SK-N-SH treated with all-trans-retinoic acid at 6 μM for 48 hours (cell line): Measurements from ENCODE around the gene COL19A1.
A peak's percentile ranks its signal among the peaks of the same experiment; 100 is the strongest.
"Not testable (repeated sequence)": the region's sequence is repeated elsewhere in the genome, so short reads cannot be mapped to it uniquely, and the experiment has no call there.

Experiments
- ATAC-seq: fragments of 200-7000 bp; cut with Tn5 transposase; 3 replicates; pipeline ENCODE4 v1.9.1; 2020; ENCODE audit warnings: mild to moderate bottlenecking, moderate library complexity
- BACH2 ChIP-seq: fragments of 250-450 bp; sonication (Bioruptor Pico); IDR thresholded peaks from 2 replicates; pipeline ENCODE4 v1.9.0; 2021; ENCODE audit warnings: mild to moderate bottlenecking, borderline replicate concordance
- CSDC2 ChIP-seq: fragments of 250-450 bp; sonication (Bioruptor Pico); IDR thresholded peaks from 2 replicates; pipeline ENCODE4 v1.5.0; 2020; ENCODE audit warnings: mild to moderate bottlenecking, moderate library complexity
- ESRRG ChIP-seq: fragments of 250-450 bp; sonication (Bioruptor Pico); IDR thresholded peaks from 2 replicates; pipeline ENCODE4 v1.6.1; 2021; ENCODE audit warnings: mild to moderate bottlenecking
- GLIS3 ChIP-seq: fragments of 250-450 bp; sonication (Bioruptor Pico); IDR thresholded peaks from 2 replicates; pipeline ENCODE4 v1.5.0; 2020; ENCODE audit warnings: mild to moderate bottlenecking, moderate library complexity
- ISL1 ChIP-seq: fragments of 250-450 bp; sonication (Bioruptor Pico); IDR thresholded peaks from 2 replicates; pipeline ENCODE4 v2.1.2; 2022; ENCODE audit warnings: mild to moderate bottlenecking, moderate library complexity
- OSR1 ChIP-seq: fragments of 250-450 bp; sonication (Bioruptor Pico); IDR thresholded peaks from 2 replicates; pipeline ENCODE4 v1.8.0; 2022; ENCODE audit warnings: moderate library complexity, mild to moderate bottlenecking, inconsistent platforms
- PPARA ChIP-seq: fragments of 250-450 bp; sonication (Bioruptor Pico); IDR thresholded peaks from 2 replicates; pipeline ENCODE4 v1.5.0; 2020; ENCODE audit warnings: mild to moderate bottlenecking, borderline replicate concordance
- SNAI2 ChIP-seq: fragments of 250-450 bp; sonication (Bioruptor Pico); IDR thresholded peaks from 2 replicates; pipeline ENCODE4 v1.5.0; 2020; ENCODE audit warnings: mild to moderate bottlenecking, moderate library complexity
- TCF4 ChIP-seq: fragments of 250-450 bp; sonication (Bioruptor Pico); IDR thresholded peaks from 2 replicates; pipeline ENCODE4 v1.8.0; 2021; ENCODE audit warnings: mild to moderate bottlenecking, moderate library complexity, borderline replicate concordance
- TOX ChIP-seq: fragments of 250-450 bp; sonication (Bioruptor Pico); IDR thresholded peaks from 2 replicates; pipeline ENCODE4 v1.8.0; 2021; ENCODE audit warnings: mild to moderate bottlenecking, moderate library complexity, borderline replicate concordance
- ZC3H10 ChIP-seq: fragments of 250-450 bp; sonication (Bioruptor Pico); IDR thresholded peaks from 2 replicates; pipeline ENCODE4 v1.5.1; 2021; ENCODE audit warnings: mild to moderate bottlenecking, moderate library complexity
- ZFP3 ChIP-seq: fragments of 250-450 bp; sonication (Bioruptor Pico); IDR thresholded peaks from 2 replicates; pipeline ENCODE4 v1.5.0; 2020; ENCODE audit warnings: mild to moderate bottlenecking, moderate library complexity
- ZNF565 ChIP-seq: fragments of 450-650 bp; formaldehyde crosslinking; conservative IDR thresholded peaks from 2 replicates; pipeline ENCODE4 v1.5.0; 2020; ENCODE audit warnings: low read depth, mild to moderate bottlenecking, moderate library complexity
- ZNF70 ChIP-seq: fragments of 450-650 bp; formaldehyde crosslinking; IDR thresholded peaks from 2 replicates; pipeline ENCODE4 v1.5.0; 2020; ENCODE audit warnings: mild to moderate bottlenecking, moderate library complexity
- ZNF8 ChIP-seq: fragments of 450-650 bp; formaldehyde crosslinking; IDR thresholded peaks from 2 replicates; pipeline ENCODE4 v1.5.0; 2020; ENCODE audit warnings: mild to moderate bottlenecking, moderate library complexity
- TF ChIP-seq, protein P1 (sequence below): fragments of 250-450 bp; sonication (Bioruptor Pico); IDR thresholded peaks from 2 replicates; pipeline ENCODE4 v1.5.1; 2021; ENCODE audit warnings: mild to moderate bottlenecking, moderate library complexity
- TF ChIP-seq, protein P2 (sequence below): fragments of 250-450 bp; sonication (Bioruptor Pico); IDR thresholded peaks from 2 replicates; pipeline ENCODE4 v1.8.0; 2020; ENCODE audit warnings: mild to moderate bottlenecking, moderate library complexity, borderline replicate concordance
- TF ChIP-seq, protein P3 (sequence below): fragments of 250-450 bp; sonication (Bioruptor Pico); IDR thresholded peaks from 2 replicates; pipeline ENCODE4 v1.5.0; 2020; ENCODE audit warnings: mild to moderate bottlenecking, moderate library complexity
- TF ChIP-seq, protein P4 (sequence below): fragments of 250-450 bp; sonication (Bioruptor Pico); IDR thresholded peaks from 2 replicates; pipeline ENCODE4 v1.5.1; 2020; ENCODE audit warnings: low read depth, mild to moderate bottlenecking, moderate library complexity

Gene COL19A1

DNA sequence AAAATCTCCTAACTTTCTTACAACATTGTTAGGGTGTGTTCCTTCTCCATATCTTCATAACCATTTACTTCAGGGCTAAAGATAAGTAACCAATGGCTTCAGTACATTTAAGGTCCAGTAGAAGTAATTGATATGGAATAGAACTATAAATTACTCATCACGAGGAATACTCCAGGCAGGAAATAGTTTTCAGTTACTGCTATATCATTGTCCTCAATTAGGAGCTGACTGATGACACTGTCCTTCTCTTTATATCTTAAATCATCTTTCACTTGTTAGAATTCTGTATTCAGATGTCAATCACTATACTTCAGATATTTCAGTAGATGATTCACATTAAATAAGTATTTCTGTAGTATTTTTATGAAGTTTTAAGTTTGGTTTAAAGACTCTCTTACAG, 88.4 kb downstream of the COL19A1 start:
- TF ChIP-seq ZNF70 (CRISPR knock-in tag): no peak
- no peak for TF ChIP-seq ESRRG (CRISPR knock-in tag)
- TF ChIP-seq ZNF8: no peak
- TF ChIP-seq ZC3H10 (CRISPR knock-in tag): no peak
- TF ChIP-seq, protein P1, sequence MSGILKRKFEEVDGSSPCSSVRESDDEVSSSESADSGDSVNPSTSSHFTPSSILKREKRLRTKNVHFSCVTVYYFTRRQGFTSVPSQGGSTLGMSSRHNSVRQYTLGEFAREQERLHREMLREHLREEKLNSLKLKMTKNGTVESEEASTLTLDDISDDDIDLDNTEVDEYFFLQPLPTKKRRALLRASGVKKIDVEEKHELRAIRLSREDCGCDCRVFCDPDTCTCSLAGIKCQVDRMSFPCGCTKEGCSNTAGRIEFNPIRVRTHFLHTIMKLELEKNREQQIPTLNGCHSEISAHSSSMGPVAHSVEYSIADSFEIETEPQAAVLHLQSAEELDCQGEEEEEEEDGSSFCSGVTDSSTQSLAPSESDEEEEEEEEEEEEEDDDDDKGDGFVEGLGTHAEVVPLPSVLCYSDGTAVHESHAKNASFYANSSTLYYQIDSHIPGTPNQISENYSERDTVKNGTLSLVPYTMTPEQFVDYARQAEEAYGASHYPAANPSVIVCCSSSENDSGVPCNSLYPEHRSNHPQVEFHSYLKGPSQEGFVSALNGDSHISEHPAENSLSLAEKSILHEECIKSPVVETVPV (CRISPR knock-in tag): no peak
- ATAC-seq: no peak

DNA sequence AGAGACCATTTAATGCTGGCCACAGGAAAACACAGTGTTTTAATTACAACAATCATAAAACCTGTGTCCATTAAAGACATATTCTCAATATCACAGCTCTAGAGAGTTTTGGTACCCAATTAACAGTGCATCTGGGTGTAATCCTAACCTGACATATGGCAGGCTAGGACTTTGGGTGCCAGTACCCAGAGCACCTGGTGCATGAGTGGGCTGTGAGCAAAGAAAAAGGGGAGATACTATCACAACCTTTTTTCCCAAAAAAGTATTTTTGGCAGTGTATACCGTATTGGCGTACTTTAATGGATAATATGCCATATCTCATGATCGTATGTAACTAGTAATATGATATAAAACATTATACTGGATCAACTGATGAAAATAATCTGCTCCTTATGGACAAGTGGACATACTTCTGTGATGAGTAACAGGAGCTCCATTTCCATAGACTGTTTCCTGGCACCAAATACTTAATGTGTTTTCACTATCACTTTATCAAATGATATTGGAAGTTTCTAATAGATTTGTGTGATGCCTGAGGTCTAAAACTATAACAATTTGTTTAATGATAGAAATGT, 91.7 kb downstream of the COL19A1 start:
- ATAC-seq: peak; percentile 82
- TF ChIP-seq, protein P2, sequence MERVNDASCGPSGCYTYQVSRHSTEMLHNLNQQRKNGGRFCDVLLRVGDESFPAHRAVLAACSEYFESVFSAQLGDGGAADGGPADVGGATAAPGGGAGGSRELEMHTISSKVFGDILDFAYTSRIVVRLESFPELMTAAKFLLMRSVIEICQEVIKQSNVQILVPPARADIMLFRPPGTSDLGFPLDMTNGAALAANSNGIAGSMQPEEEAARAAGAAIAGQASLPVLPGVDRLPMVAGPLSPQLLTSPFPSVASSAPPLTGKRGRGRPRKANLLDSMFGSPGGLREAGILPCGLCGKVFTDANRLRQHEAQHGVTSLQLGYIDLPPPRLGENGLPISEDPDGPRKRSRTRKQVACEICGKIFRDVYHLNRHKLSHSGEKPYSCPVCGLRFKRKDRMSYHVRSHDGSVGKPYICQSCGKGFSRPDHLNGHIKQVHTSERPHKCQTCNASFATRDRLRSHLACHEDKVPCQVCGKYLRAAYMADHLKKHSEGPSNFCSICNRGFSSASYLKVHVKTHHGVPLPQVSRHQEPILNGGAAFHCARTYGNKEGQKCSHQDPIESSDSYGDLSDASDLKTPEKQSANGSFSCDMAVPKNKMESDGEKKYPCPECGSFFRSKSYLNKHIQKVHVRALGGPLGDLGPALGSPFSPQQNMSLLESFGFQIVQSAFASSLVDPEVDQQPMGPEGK (CRISPR knock-in tag): no peak
- TF ChIP-seq SNAI2 (no peak), ZNF70 (CRISPR knock-in tag) (no peak), GLIS3 (CRISPR knock-in tag) (no peak), ESRRG (CRISPR knock-in tag) (no peak), ZFP3 (no peak), OSR1 (CRISPR knock-in tag) (no peak), TOX (CRISPR knock-in tag) (peak; percentile 89), ISL1 (CRISPR knock-in tag) (peak; percentile 81)
- TF ChIP-seq, protein P3, sequence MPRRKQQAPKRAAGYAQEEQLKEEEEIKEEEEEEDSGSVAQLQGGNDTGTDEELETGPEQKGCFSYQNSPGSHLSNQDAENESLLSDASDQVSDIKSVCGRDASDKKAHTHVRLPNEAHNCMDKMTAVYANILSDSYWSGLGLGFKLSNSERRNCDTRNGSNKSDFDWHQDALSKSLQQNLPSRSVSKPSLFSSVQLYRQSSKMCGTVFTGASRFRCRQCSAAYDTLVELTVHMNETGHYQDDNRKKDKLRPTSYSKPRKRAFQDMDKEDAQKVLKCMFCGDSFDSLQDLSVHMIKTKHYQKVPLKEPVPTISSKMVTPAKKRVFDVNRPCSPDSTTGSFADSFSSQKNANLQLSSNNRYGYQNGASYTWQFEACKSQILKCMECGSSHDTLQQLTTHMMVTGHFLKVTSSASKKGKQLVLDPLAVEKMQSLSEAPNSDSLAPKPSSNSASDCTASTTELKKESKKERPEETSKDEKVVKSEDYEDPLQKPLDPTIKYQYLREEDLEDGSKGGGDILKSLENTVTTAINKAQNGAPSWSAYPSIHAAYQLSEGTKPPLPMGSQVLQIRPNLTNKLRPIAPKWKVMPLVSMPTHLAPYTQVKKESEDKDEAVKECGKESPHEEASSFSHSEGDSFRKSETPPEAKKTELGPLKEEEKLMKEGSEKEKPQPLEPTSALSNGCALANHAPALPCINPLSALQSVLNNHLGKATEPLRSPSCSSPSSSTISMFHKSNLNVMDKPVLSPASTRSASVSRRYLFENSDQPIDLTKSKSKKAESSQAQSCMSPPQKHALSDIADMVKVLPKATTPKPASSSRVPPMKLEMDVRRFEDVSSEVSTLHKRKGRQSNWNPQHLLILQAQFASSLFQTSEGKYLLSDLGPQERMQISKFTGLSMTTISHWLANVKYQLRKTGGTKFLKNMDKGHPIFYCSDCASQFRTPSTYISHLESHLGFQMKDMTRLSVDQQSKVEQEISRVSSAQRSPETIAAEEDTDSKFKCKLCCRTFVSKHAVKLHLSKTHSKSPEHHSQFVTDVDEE (CRISPR knock-in tag): no peak
- TF ChIP-seq, protein P1 (CRISPR knock-in tag): no peak

DNA sequence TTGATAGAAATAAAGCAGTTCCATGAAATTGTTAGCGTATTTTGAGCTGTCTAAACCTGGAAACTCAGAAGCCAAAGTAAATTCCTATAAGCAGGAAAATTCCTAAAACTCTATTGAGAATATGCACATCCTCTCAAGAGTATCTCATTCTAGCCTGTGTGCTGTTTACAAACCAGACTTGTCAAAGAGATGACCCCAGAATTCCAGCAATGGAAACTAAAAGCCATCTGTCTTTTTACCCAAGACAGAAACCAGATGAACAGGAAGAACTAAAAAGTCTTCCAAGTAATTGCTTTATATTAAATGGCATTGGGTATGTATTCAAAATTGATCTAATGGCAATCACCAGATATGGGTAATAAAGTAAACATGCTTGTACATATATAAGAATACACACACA, 92.6 kb downstream of the COL19A1 start:
- ATAC-seq: peak; percentile 68
- TF ChIP-seq ZC3H10 (CRISPR knock-in tag): 0 out of 2 replicates have a peak, but pooled peaks have one; percentile 31
- TF ChIP-seq ZNF565 (CRISPR knock-in tag): no peak
- TF ChIP-seq TCF4 (CRISPR knock-in tag): no peak
- peak; percentile 71; the same call in 1 of the 2 replicates for TF ChIP-seq TOX (CRISPR knock-in tag)
- peak; percentile 77 for TF ChIP-seq ISL1 (CRISPR knock-in tag)
- TF ChIP-seq, protein P4, sequence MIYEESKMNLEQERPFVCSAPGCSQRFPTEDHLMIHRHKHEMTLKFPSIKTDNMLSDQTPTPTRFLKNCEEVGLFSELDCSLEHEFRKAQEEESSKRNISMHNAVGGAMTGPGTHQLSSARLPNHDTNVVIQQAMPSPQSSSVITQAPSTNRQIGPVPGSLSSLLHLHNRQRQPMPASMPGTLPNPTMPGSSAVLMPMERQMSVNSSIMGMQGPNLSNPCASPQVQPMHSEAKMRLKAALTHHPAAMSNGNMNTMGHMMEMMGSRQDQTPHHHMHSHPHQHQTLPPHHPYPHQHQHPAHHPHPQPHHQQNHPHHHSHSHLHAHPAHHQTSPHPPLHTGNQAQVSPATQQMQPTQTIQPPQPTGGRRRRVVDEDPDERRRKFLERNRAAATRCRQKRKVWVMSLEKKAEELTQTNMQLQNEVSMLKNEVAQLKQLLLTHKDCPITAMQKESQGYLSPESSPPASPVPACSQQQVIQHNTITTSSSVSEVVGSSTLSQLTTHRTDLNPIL (CRISPR knock-in tag): no peak

DNA sequence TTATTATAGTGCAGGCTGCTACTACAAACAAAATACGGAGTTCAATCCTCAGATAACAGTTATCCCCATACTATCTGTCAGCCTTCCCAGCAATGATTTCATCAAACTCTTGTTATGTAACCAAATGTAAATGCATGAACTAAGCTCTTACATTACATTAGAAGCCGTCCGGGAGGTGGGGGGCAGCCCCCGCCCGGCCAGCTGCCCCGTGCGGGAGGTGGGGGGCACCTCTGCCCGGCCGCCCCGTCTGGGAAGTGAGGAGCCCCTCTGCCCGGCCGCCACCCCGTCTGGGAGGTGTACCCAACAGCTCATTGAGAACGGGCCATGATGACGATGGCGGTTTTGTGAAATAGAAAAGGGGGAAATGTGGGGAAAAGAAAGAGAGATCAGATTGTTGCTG, 99.6 kb downstream of the COL19A1 start:
- ATAC-seq: not testable (repeated sequence)

DNA sequence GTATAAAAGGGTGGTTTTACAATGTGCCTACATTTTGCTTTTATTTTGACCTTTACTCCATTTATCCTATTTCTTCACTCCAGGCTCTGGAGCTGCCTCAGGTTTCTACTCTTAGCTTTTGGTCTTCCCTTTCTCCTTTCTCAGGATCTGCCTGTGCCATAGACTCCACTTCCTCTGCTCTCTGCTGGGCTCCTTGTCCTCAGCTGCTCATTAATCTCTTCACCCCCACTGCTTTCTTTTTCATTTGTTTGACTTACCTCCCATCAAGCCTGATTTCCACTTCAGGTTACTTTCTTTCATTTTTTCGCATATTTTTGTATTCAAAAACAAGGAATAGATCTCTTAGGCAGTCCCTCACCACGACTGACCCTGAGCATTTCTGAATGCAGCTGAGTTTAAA, 106.8 kb downstream of the COL19A1 start:
- TF ChIP-seq, protein P3 (CRISPR knock-in tag): no peak
- TF ChIP-seq, protein P1 (CRISPR knock-in tag): no peak
- TF ChIP-seq ZFP3 (no peak), ESRRG (CRISPR knock-in tag) (no peak), PPARA (CRISPR knock-in tag) (no peak), TOX (CRISPR knock-in tag) (no peak), TCF4 (CRISPR knock-in tag) (no peak), CSDC2 (CRISPR knock-in tag) (no peak), ISL1 (CRISPR knock-in tag) (no peak), ZNF8 (no peak), BACH2 (CRISPR knock-in tag) (no peak), ZNF70 (CRISPR knock-in tag) (no peak)
- ATAC-seq: no peak
